Keratinocyte (primary cell): ENCODE data around the gene TBC1D25. TPM values are rescaled to one million over a fixed set of nuclear protein-coding genes. Genes with fewer than 3 reads are reported as not detected.

Source experiments
- DNase-seq: peaks from one replicate; pipeline ENCODE4 v3.0.0-alpha.2; 2011; ENCODE audit warnings: low read depth, missing footprints, low spot score
- FAIRE-seq: peaks from 2 replicates; lab custom pipeline; 2011; peaks lifted over from hg19 to GRCh38; lab: Jason Lieb, UNC
- H2AFZ ChIP-seq: 2 replicates; pipeline ENCODE4 v1.6.0; 2012; ENCODE audit warnings: low read length, control low read depth, inconsistent platforms; ENCODE audit not compliant: control insufficient read depth
- H3K27ac ChIP-seq: 2 replicates; pipeline ENCODE4 v1.5.1; 2011; ENCODE audit warnings: low read length; ENCODE audit not compliant: control insufficient read depth, insufficient read depth
- H3K27me3 ChIP-seq: 3 replicates; pipeline ENCODE4 v1.6.0; 2011; ENCODE audit warnings: low read length; ENCODE audit not compliant: control insufficient read depth, insufficient read depth; ENCODE audit errors: extremely low read depth
- H3K36me3 ChIP-seq, 2 experiments: 2 replicates in 1 of 2; 3 replicates in 1 of 2; pipeline ENCODE4 v1.5.1; 2011; ENCODE audit warnings: low read length in 2 of 2, mild to moderate bottlenecking in 1 of 2; ENCODE audit not compliant: control insufficient read depth in 2 of 2, insufficient read depth in 2 of 2; ENCODE audit errors: extremely low read depth in 1 of 2
- H3K4me1 ChIP-seq: 3 replicates; pipeline ENCODE4 v1.5.1; 2011; ENCODE audit warnings: low read length; ENCODE audit not compliant: control insufficient read depth, insufficient read depth; ENCODE audit errors: extremely low read depth
- H3K4me2 ChIP-seq: 3 replicates; pipeline ENCODE4 v1.6.0; 2011; ENCODE audit warnings: low read depth, low read length; ENCODE audit not compliant: control insufficient read depth, insufficient read depth; ENCODE audit errors: extremely low read depth
- H3K4me3 ChIP-seq, 3 experiments: fragments of 200-600 bp in 1 of 3; sonication (generic) in 1 of 3; 2 replicates in 2 of 3; 3 replicates in 1 of 3; pipeline ENCODE4 v1.5.1; 2011 to 2016; ENCODE audit warnings: low read length in 3 of 3, mild to moderate bottlenecking in 3 of 3, control low read depth in 2 of 3, inconsistent platforms in 1 of 3, low read depth in 1 of 3, mixed read lengths in 1 of 3, mixed run types in 1 of 3, moderate library complexity in 1 of 3; ENCODE audit not compliant: control insufficient read depth in 2 of 3, insufficient read depth in 2 of 3; ENCODE audit errors: extremely low read depth in 1 of 3
- H3K79me2 ChIP-seq: 2 replicates; pipeline ENCODE4 v1.6.0; 2012; ENCODE audit warnings: low read length; ENCODE audit not compliant: control insufficient read depth, insufficient read depth
- H3K9ac ChIP-seq: 3 replicates; pipeline ENCODE4 v1.6.0; 2011; ENCODE audit warnings: low read length; ENCODE audit not compliant: control insufficient read depth, insufficient read depth; ENCODE audit errors: extremely low read depth
- H3K9me1 ChIP-seq: 3 replicates; pipeline ENCODE4 v1.6.0; 2011; ENCODE audit warnings: low read length; ENCODE audit not compliant: control insufficient read depth, insufficient read depth; ENCODE audit errors: extremely low read depth
- H3K9me3 ChIP-seq: 2 replicates; pipeline ENCODE4 v1.5.1; 2012; ENCODE audit warnings: low read depth, low read length; ENCODE audit not compliant: control insufficient read depth
- H4K20me1 ChIP-seq: 3 replicates; pipeline ENCODE4 v1.6.0; 2011; ENCODE audit warnings: low read length; ENCODE audit not compliant: control insufficient read depth, insufficient read depth; ENCODE audit errors: extremely low read depth
- EZH2 ChIP-seq: IDR thresholded peaks from one replicate; pipeline ENCODE4 v1.6.1; 2012; ENCODE audit warnings: inconsistent platforms, mild to moderate bottlenecking, low read length, moderate library complexity
- dilution Hi-C: fragments of 300-500 bp; cut with MboI; formaldehyde crosslinking; loops from one replicate; pipeline ENCODE4 v1.7.0; 2020; ENCODE audit warnings: low sequenced_read_pairs; ENCODE audit not compliant: extremely low pct_ligation_motif_present
- polyA plus RNA-seq, 5 experiments: library from polyadenylated mRNA; depleted of rRNA in 3 of 5; stranded (reverse) in 3 of 5; stranded (forward) in 1 of 5; unstranded in 1 of 5; fragments of >200 nt; gene quantifications; 1 replicate in 1 of 5; 2 replicates in 3 of 5; 3 replicates in 1 of 5; pipeline versions ENCODE4 v1.2.1 to v1.2.3, GENCODE V29; 2011 to 2012; ENCODE audit warnings: missing spikeins in 2 of 5, low read depth in 1 of 5, low replicate concordance in 1 of 5
- TF ChIP-seq, protein P1 (sequence below), 3 experiments: IDR thresholded peaks in 1 of 3; conservative IDR thresholded peaks in 1 of 3; optimal IDR thresholded peaks in 1 of 3; 2 replicates in 2 of 3; 3 replicates in 1 of 3; pipeline versions ENCODE3 to v1.5.1; 2011; ENCODE audit warnings: low read length in 3 of 3, mild to moderate bottlenecking in 3 of 3, moderate library complexity in 2 of 3, control low read depth in 1 of 3, inconsistent platforms in 1 of 3; ENCODE audit not compliant: insufficient read depth in 2 of 3; ENCODE audit errors: extremely low read depth in 1 of 3

Gene TBC1D25
- polyA plus RNA-seq, 1 donor (not counting 4 experiments of a cell fraction or from before 2014, with no cell fraction given): 9.2 TPM

- Histone ChIP-seq H2AFZ (peak overlapping the region; percentile 58), H3K4me1 (peaks cover 18% of the 10 kb centered on the region), H3K79me2 (no peaks in the 10 kb centered on the region), H3K4me3 (no peak overlapping the region), H4K20me1 (no peaks in the 10 kb centered on the region), H3K9ac (peak overlapping the region; percentile 15), H3K27me3 (no peaks in the 10 kb centered on the region), H3K27ac (peak overlapping the region; percentile 66), H3K4me2 (peak overlapping the region; percentile 37), H3K9me3 (no peaks in the 10 kb centered on the region), H3K9me1 (no peaks in the 10 kb centered on the region), H3K36me3 (no peaks in the 10 kb centered on the region)
- dilution Hi-C loops: no loop called here
- TF ChIP-seq, protein P1, sequence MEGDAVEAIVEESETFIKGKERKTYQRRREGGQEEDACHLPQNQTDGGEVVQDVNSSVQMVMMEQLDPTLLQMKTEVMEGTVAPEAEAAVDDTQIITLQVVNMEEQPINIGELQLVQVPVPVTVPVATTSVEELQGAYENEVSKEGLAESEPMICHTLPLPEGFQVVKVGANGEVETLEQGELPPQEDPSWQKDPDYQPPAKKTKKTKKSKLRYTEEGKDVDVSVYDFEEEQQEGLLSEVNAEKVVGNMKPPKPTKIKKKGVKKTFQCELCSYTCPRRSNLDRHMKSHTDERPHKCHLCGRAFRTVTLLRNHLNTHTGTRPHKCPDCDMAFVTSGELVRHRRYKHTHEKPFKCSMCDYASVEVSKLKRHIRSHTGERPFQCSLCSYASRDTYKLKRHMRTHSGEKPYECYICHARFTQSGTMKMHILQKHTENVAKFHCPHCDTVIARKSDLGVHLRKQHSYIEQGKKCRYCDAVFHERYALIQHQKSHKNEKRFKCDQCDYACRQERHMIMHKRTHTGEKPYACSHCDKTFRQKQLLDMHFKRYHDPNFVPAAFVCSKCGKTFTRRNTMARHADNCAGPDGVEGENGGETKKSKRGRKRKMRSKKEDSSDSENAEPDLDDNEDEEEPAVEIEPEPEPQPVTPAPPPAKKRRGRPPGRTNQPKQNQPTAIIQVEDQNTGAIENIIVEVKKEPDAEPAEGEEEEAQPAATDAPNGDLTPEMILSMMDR (optimal IDR thresholded peaks at IDR 0.05 in 1 of 3, IDR thresholded peaks at IDR 0.05 in 1 of 3, conservative IDR thresholded peaks at IDR 0.05 in 1 of 3; ENCODE audit: extremely low read depth in 1 of 3, insufficient read depth in 2 of 3, low read length in 3 of 3): peak; percentile 20 to 62 (median 46)
- no peak for TF ChIP-seq EZH2
- DNase-seq (no peak), FAIRE-seq (no peak)
Measured at GRCh38 chrX:48591255-48591791, 51.8 kb downstream of the TBC1D25 start.

GRCh38 chrX:48592971-48593370 lies 53.5 kb downstream of the TBC1D25 start:
- no peaks in the 10 kb centered on the region for H3K9me3 ChIP-seq
- no peaks in the 10 kb centered on the region for H3K9me1 ChIP-seq
- H3K9ac ChIP-seq: no peak overlapping the region
- dilution Hi-C loops: no loop called here
- H3K27me3 ChIP-seq: no peaks in the 10 kb centered on the region
- H4K20me1 ChIP-seq: no peaks in the 10 kb centered on the region
- no peak overlapping the region for H3K27ac ChIP-seq
- H3K79me2 ChIP-seq: no peaks in the 10 kb centered on the region
- H3K4me3 ChIP-seq: no peak overlapping the region
- H3K36me3 ChIP-seq: no peaks in the 10 kb centered on the region
- no peak for FAIRE-seq
- no peak overlapping the region for H2AFZ ChIP-seq
- no peak overlapping the region for H3K4me2 ChIP-seq
- peaks cover 22% of the 10 kb centered on the region for H3K4me1 ChIP-seq
- TF ChIP-seq, protein P1 (optimal IDR thresholded peaks at IDR 0.05 in 1 of 3, IDR thresholded peaks at IDR 0.05 in 1 of 3, conservative IDR thresholded peaks at IDR 0.05 in 1 of 3; ENCODE audit: extremely low read depth in 1 of 3, insufficient read depth in 2 of 3, low read length in 3 of 3): no peak
- TF ChIP-seq EZH2: no peak
- no peak for DNase-seq
